ENCODE data around the gene ZNF500.
"Not testable (repeated sequence)": the region's sequence is repeated elsewhere in the genome, so short reads cannot be mapped to it uniquely, and the experiment has no call there.

The ZNF500 gene

DNA sequence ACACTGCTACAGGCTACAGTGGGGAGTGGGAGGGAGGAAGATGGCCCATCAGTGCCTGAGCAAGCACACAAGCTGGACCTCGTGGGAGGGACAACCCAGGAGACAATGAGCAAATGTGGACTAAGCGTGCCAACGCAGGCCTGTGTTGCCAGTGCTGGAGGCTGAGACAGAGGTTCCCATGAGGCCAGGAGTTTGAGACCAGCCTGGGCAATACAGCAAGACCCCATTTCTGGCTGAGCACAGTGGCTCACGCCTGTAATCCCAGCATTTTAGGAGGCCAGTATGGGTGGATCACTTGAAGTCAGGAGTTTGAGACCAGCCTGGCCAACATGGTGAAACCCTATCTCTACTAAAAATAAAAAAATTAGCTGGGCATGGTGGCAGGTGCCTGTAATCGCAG lies 28.6 kb downstream of the ZNF500 start:
- not testable (repeated sequence) for DNase-seq

DNA sequence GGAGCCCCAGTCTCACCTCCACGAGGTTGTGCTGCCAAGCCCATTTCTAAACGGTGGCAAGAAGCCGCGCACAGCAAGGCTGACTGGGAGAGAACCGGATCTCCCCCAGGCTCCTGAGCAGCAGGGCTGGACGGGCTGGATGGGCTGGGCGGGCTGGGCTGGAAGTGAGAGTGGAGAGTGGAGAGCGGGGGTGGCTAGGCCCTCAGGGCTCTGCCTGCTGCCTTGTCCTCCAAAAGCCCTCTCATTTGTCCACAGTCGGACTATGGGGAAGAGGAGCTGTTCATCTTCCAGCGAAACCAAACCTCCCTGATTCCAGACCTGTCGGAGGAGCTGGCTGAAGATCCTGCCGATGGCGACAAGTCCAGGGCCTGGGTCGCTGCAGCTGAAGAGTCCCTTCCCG lies 29.4 kb downstream of the ZNF500 start:
- DNase-seq = no peak

GRCh38 chr16:4736546-4736945 lies 30.4 kb downstream of the ZNF500 start:
- no peak for DNase-seq

DNA sequence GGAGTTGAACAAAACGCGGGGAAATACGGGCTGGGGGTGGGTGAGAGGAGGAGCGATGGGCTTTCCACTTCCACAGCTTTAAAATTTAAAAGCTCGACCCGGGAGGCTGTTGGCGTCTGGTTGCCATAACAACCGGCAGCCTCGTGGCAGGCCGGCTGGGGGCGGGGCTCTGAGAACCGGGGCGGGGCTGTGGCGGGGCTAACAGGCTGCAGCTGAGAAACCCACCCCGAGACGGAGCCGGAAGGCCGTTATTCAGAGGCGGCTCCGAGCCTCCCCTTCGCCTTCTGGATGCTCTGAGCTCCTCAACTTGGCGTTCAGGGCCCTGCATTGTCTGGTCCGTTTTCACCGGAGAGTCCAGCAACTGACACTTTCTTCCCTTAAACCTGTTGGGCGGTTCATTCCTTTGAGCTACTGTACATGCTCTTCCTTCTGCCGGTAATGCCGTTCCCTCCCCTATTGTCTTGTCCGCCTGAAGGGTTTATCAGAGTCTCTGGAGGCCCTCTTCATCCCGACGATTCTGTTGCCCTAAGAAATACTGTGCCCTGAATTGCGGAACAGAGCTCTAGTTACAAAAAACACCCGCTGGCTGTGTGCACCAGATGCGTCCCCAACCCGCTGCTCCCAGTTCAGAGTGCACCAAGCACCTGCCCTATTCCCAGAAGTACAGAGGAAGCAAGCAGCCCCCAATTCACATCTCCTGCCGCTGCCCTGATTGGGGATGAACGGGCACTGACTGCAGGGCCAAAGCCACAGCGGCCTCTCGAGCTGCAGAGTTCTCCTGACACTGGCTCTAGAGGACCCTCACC lies 32.0 kb downstream of the ZNF500 start:
- peak; percentile 92 to 93 for DNase-seq

- DNase-seq = peak; percentile 89 to 90
Measured at GRCh38 chr16:4734063-4734729, 32.8 kb downstream of the ZNF500 start, which contains the start of the genes ANKS3 and DNAAF8. Gene ANKS3, minus strand, starts transcription at chr16:4734271. Its CDS starts 4,122 bp downstream, at chr16:4730149. Gene DNAAF8, plus strand, starts transcription at chr16:4734537. Its CDS starts 1,978 bp downstream, at chr16:4736515.

DNA sequence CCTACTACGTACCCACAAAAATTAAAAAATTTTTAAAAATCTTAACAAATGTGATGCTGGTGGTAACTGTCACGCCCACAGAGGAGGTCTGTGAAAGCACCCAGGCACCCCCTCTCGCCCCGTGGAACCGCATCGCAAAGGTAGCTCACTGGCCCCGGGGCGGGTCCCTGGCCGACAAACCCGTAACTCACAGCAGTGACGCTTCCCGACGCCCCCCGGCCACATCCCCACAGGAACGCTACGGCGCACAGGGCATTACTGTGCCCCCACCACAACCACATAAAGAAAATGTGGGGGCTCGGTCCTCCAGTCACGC lies 33.3 kb downstream of the ZNF500 start:
- DNase-seq = no peak

- DNase-seq = peak in 1 of 2 experiments; percentile 27
Measured at GRCh38 chr16:4733211-4733742, 33.7 kb downstream of the ZNF500 start.

- no peak for DNase-seq
Measured at GRCh38 chr16:4729876-4730275, 37.1 kb downstream of the ZNF500 start.

DNA sequence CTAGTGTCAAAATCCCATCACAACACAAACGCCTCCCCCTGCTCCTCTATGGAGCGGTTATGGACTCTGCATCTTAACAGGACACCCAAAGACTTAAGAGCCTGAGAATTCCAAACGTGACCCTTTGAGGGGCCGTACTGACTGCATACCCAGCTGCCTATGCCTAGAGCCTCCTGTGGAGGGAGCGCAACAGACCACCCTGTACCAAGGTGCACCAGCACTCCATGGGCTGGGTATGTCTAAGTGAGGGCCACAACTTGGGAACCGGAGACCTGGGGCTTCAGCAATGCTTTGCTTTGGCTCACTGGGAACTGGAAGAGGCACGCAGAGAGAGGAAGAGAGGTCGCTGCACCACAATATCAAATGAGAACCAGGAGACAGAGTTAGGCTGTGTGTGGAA lies 38.3 kb downstream of the ZNF500 start:
- no peak for DNase-seq

GRCh38 chr16:4726616-4727015 lies 40.3 kb downstream of the ZNF500 start:
- no peak for DNase-seq

- no peak for DNase-seq
Measured at GRCh38 chr16:4724661-4725270, 42.2 kb downstream of the ZNF500 start.

- no peak for DNase-seq
Measured at GRCh38 chr16:4723071-4723767, 43.7 kb downstream of the ZNF500 start.

GRCh38 chr16:4718466-4718865 lies 48.5 kb downstream of the ZNF500 start:
- DNase-seq = no peak

GRCh38 chr16:4714996-4715395 lies 52.0 kb downstream of the ZNF500 start:
- DNase-seq = no peak

DNA sequence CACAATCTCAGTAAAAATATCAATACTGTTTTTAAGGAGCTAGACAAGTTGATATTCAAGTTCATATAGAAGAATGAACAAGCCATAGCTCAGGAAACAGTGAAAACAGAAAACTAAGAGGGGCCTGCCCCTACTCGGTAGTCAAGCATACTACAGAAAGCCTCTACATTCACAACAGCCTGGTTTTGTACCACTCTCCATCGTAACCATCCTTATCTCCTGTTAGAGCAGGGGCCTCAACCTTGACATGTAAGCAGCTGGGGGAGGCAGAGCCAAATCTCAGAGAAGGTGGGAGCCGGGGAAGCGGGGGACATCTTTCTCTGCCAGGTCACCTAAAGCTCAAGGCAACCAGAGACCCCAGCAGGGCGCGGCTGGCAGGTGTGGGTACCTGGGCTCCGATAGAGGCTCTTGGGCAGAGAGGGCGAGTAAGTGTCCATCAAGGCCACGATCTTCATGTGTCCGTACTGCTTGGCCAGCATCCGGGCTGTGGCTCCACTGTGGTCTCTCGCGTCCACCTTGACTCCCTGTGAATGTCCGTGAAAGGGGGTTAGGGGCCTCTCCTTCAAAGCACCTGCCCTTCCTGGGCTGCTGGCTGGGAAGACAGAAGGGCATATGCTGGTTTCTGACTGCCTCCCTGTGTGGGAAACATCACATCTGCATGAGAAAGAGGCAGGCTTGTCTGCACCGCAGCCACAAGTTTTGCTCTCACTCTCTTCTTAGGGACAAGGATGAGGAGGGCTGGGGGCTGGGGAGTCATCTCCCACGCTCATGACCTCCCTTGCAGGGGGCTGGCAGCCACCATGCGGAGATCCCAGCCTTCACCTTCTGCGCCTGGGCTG lies 53.1 kb downstream of the ZNF500 start:
- no peak for DNase-seq

DNA sequence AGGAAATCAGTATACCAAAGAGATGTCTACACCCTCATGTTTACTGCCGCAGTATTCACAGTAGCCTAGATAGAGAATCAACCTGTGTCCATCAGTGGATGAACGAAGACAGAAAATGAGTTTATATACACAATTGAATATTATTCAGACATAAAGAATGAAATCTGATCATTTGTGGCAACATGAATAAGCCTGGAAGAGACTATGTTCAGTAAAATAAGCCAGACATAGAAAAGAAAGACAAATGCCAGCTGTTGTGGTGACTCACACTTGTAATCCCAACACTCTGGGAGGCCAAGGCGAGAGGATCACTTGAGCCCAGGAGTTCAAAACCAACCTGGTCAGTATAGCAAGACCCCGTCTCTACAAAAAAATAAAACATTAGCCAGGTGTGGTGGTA lies 57.5 kb downstream of the ZNF500 start:
- no peak for DNase-seq

- no peak for DNase-seq
Measured at GRCh38 chr16:4706871-4707270, 60.1 kb downstream of the ZNF500 start.

GRCh38 chr16:4704913-4705312 lies 62.0 kb downstream of the ZNF500 start:
- DNase-seq = no peak

DNA sequence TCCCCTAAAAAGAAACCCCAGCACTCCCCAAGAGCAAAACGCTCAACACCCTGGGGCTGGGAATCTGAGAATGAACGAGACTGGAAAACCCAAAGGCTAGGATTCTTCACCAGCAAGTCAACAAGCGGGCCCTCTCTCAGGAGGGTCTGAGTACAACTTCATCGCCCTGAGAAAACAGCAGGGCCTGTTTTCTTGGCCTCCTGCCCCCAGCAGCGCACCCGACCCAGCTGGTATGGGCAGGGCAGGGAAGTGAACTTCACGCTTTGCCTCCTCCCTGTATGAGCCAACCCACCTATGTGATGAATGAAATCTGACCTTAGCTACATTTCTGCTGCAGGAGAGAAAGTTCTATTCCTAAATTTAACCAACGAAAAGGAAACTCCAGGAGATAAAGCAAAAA lies 62.5 kb downstream of the ZNF500 start:
- no peak for DNase-seq

GRCh38 chr16:4703906-4704305 lies 63.1 kb downstream of the ZNF500 start:
- no peak for DNase-seq

- DNase-seq = no peak
Measured at GRCh38 chr16:4702466-4702808, 64.5 kb downstream of the ZNF500 start.

DNA sequence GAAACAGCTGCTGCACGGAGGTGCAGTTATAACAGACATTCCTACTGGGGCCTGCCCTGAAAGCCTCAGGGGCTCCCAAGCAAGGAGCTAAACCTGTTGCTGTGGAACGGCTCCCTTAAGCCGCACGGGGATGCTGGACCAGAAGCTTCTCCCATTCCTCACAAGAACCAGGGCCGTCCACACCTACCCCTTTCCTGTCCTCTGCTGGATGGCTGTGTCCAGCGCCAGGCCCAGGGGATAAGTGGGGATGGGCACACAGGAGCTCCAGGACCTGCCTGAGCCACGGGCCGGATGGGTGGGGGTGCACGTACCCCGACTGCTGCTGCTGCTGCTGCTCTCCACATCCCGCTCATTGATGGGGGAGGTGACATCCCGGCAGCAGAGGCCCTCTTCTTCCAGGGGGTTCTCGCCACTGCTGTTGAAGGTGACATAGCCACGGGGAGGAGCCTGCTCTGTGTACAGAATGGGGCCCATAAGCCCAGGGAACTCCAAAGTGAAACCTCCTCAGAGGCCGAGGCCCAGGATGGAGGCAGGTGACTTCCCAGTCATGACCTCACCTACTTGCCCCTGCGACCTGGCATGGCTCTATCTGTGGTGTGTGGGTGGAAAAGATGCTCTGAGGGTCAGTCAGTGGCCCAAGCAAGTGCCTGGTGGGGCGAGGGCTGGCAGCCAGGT lies 65.0 kb downstream of the ZNF500 start:
- DNase-seq = no peak

Measured in activated T-cell treated with anti-CD3 and anti-CD28 coated beads, Interleukin-2, amount 50 U/mL, for 48 hours (primary cell).